Keratinocyte (primary cell): ENCODE measurements around the gene TAGLN.

Experiments
- EZH2 ChIP-seq: IDR thresholded peaks from one replicate; pipeline ENCODE4 v1.6.1; 2012; ENCODE audit warnings: inconsistent platforms, mild to moderate bottlenecking, low read length, moderate library complexity
- TF ChIP-seq, protein P1 (sequence below), 3 experiments: IDR thresholded peaks in 1 of 3; conservative IDR thresholded peaks in 1 of 3; optimal IDR thresholded peaks in 1 of 3; 2 replicates in 2 of 3; 3 replicates in 1 of 3; pipeline versions ENCODE3 to v1.5.1; 2011; ENCODE audit warnings: low read length in 3 of 3, mild to moderate bottlenecking in 3 of 3, moderate library complexity in 2 of 3, control low read depth in 1 of 3, inconsistent platforms in 1 of 3; ENCODE audit not compliant: insufficient read depth in 2 of 3; ENCODE audit errors: extremely low read depth in 1 of 3

DNA sequence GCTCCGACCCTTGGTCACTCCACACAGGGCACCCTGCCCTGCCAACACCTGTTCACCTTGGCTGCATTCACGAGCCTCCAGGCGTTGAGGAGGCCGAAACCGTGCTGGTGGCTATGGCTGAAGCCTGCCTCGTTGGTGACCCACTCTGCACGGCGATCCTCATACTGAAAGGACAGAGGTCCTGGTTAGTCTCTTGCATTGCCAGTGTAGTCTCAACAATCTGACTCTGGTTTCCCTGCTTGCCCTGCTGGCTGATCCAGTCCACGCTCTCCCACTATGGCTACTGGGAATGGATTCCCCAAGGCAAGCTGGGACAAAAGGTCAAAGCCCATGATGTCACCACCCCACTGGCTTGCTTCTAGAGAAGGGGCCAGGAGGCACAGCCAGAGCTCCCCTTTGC lies 19.8 kb downstream of the TAGLN start:
- TF ChIP-seq, protein P1, sequence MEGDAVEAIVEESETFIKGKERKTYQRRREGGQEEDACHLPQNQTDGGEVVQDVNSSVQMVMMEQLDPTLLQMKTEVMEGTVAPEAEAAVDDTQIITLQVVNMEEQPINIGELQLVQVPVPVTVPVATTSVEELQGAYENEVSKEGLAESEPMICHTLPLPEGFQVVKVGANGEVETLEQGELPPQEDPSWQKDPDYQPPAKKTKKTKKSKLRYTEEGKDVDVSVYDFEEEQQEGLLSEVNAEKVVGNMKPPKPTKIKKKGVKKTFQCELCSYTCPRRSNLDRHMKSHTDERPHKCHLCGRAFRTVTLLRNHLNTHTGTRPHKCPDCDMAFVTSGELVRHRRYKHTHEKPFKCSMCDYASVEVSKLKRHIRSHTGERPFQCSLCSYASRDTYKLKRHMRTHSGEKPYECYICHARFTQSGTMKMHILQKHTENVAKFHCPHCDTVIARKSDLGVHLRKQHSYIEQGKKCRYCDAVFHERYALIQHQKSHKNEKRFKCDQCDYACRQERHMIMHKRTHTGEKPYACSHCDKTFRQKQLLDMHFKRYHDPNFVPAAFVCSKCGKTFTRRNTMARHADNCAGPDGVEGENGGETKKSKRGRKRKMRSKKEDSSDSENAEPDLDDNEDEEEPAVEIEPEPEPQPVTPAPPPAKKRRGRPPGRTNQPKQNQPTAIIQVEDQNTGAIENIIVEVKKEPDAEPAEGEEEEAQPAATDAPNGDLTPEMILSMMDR (optimal IDR thresholded peaks at IDR 0.05 in 1 of 3, IDR thresholded peaks at IDR 0.05 in 1 of 3, conservative IDR thresholded peaks at IDR 0.05 in 1 of 3; ENCODE audit: extremely low read depth in 1 of 3, insufficient read depth in 2 of 3, low read length in 3 of 3), result no peak
- TF ChIP-seq EZH2, result no peak
